Common myeloid progenitor, CD34-positive (primary cell): Measurements from ENCODE around the gene NDUFV1.

Experiments
- CTCF ChIA-PET: fragments of 350-600 bp; sonication (Branson Sonifier 250); formaldehyde crosslinking; loops from one replicate; lab custom pipeline; 2021; ENCODE audit warnings: antibody characterized with exemption; lab: Charles Lee
- POLR2A ChIA-PET: fragments of 350-600 bp; sonication (Branson Sonifier 250); formaldehyde crosslinking; loops from one replicate; lab custom pipeline; 2021; ENCODE audit warnings: antibody characterized with exemption; lab: Charles Lee
- DNase-seq, 3 donors: peaks; one replicate each; pipeline versions ENCODE4 v3.0.0 to v3.0.0-alpha.2; 2013
- H3K27ac ChIP-seq, 2 experiments: 1 replicate in 1 of 2; 2 replicates in 1 of 2; pipeline ENCODE4 v1.7.0; 2013; ENCODE audit warnings: inconsistent platforms in 2 of 2, low read length in 2 of 2, mild to moderate bottlenecking in 2 of 2, low read depth in 1 of 2, moderate library complexity in 1 of 2; ENCODE audit not compliant: severe bottlenecking in 2 of 2, insufficient read depth in 1 of 2, poor library complexity in 1 of 2
- H3K27me3 ChIP-seq, 5 experiments: replicated peaks in 2 of 5; 1 replicate in 3 of 5; 2 replicates in 2 of 5; pipeline versions ENCODE4 v1.6.1 to v1.7.0; 2013; ENCODE audit warnings: low read length in 4 of 5, mild to moderate bottlenecking in 2 of 5, moderate library complexity in 2 of 5, inconsistent platforms in 1 of 5; ENCODE audit not compliant: insufficient read depth in 5 of 5, control insufficient read depth in 4 of 5
- H3K36me3 ChIP-seq, 4 experiments: 1 replicate in 2 of 4; 2 replicates in 2 of 4; pipeline versions ENCODE4 v1.6.1 to v1.7.0; 2013; ENCODE audit warnings: low read length in 3 of 4, control low read depth in 1 of 4, mild to moderate bottlenecking in 1 of 4; ENCODE audit not compliant: control insufficient read depth in 4 of 4, insufficient read depth in 4 of 4
- H3K4me1 ChIP-seq, 4 experiments: 1 replicate in 3 of 4; 2 replicates in 1 of 4; pipeline versions ENCODE4 v1.6.1 to v1.7.1; 2013; ENCODE audit warnings: low read length in 3 of 4, mild to moderate bottlenecking in 3 of 4, control low read depth in 1 of 4, inconsistent platforms in 1 of 4, moderate library complexity in 1 of 4; ENCODE audit not compliant: control insufficient read depth in 4 of 4, insufficient read depth in 4 of 4; ENCODE audit errors: control extremely low read depth in 1 of 4
- H3K4me3 ChIP-seq, 7 experiments: 1 replicate in 4 of 7; 2 replicates in 3 of 7; pipeline versions ENCODE4 v1.5.1 to v1.7.0; 2013; ENCODE audit warnings: mild to moderate bottlenecking in 7 of 7, low read length in 6 of 7, moderate library complexity in 6 of 7, inconsistent platforms in 2 of 7, low read depth in 2 of 7, control low read depth in 1 of 7; ENCODE audit not compliant: insufficient read depth in 4 of 7, control insufficient read depth in 1 of 7; ENCODE audit errors: extremely low read depth in 1 of 7
- H3K9me3 ChIP-seq, 5 experiments: 1 replicate in 4 of 5; 2 replicates in 1 of 5; pipeline versions ENCODE4 v1.6.1 to v1.7.1; 2013; ENCODE audit warnings: low read length in 4 of 5, mild to moderate bottlenecking in 2 of 5, inconsistent platforms in 1 of 5, low read depth in 1 of 5, moderate library complexity in 1 of 5; ENCODE audit not compliant: control insufficient read depth in 4 of 5, insufficient read depth in 2 of 5; ENCODE audit errors: control extremely low read depth in 1 of 5
- WGBS: methylation state at CpG from one replicate; pipeline ENCODE4 v1.1.5; 2013; ENCODE audit not compliant: insufficient coverage; 5-methylcytosine and 5-hydroxymethylcytosine counted together

Gene NDUFV1

GRCh38 chr11:67638535-67639437 is 32.0 kb downstream of the NDUFV1 start:
- WGBS = 95% methylated on average over 23 of the region's 24 CpGs
- Histone ChIP-seq H3K36me3 (no peaks in the 10 kb centered on the region), H3K4me3 (no peak overlapping the region), H3K4me1 (peaks cover 0 to 4% (median 2%) of the 10 kb centered on the region in 4 experiments), H3K9me3 (no peaks in the 10 kb centered on the region), H3K27me3 (no peaks in the 10 kb centered on the region), H3K27ac (no peak overlapping the region)
- DNase-seq = no peak
- POLR2A ChIA-PET = no interaction called here
- CTCF ChIA-PET = interaction anchor here (0.7 to 16.8 kb wide), 8 partner anchors 9 to 63 kb away, joined by 3 to 169 read pairs (median 4); partner anchors contain the start of gene ACY3

- peaks cover 0 to 4% (median 0%) of the 10 kb centered on the region in 5 experiments for H3K9me3 ChIP-seq
- H3K27ac ChIP-seq = no peak within 1 kb of the TSS
- H3K4me3 ChIP-seq = no peak within 1 kb of the TSS
- ChIA-PET POLR2A (no interaction called here), CTCF (interaction anchor here (1.4 to 16.8 kb wide), 6 partner anchors 9 to 26 kb away, joined by 3 to 169 read pairs (median 6); partner anchors contain the start of gene ACY3)
- H3K27me3 ChIP-seq = no peaks in the 10 kb centered on the region
- 98% methylated on average over 15 of the region's 18 CpGs for WGBS
- peaks cover 0 to 4% (median 2%) of the 10 kb centered on the region in 4 experiments for H3K4me1 ChIP-seq
- DNase-seq = no peak
- H3K36me3 ChIP-seq = no peaks in the 10 kb centered on the region
Measured at GRCh38 chr11:67639438-67639859, 32.7 kb downstream of the NDUFV1 start, which contains the start of gene TBX10. TSS of gene TBX10 (minus strand) at chr11:67639763. CDS start at chr11:67639472, 291 bp downstream.

- Histone ChIP-seq H3K36me3 (no peaks in the 10 kb centered on the region), H3K4me1 (peaks cover 0 to 11% (median 4%) of the 10 kb centered on the region in 4 experiments), H3K4me3 (no peak overlapping the region), H3K9me3 (peaks cover 0 to 4% (median 0%) of the 10 kb centered on the region in 5 experiments), H3K27me3 (no peaks in the 10 kb centered on the region), H3K27ac (no peak overlapping the region)
- POLR2A ChIA-PET = no interaction called here
- CTCF ChIA-PET = interaction anchor here (1.2 to 16.8 kb wide), 6 partner anchors 8 to 25 kb away, joined by 3 to 169 read pairs (median 6); partner anchors contain the start of gene ACY3
- DNase-seq = peak; percentile 63 to 74 (median 73)
- 61% methylated on average over 22 of the region's 23 CpGs for WGBS
Measured at GRCh38 chr11:67640021-67640757, 33.5 kb downstream of the NDUFV1 start.

GRCh38 chr11:67640758-67641337 is 34.1 kb downstream of the NDUFV1 start:
- POLR2A ChIA-PET = no interaction called here
- Histone ChIP-seq H3K27ac (no peak overlapping the region), H3K9me3 (peaks cover 0 to 4% (median 0%) of the 10 kb centered on the region in 5 experiments), H3K27me3 (no peaks in the 10 kb centered on the region), H3K4me1 (peaks cover 0 to 18% (median 9%) of the 10 kb centered on the region in 4 experiments), H3K4me3 (no peak overlapping the region), H3K36me3 (no peaks in the 10 kb centered on the region)
- WGBS = 100% methylated on average over 7 of the region's 12 CpGs
- CTCF ChIA-PET = interaction anchor here (1.2 to 16.8 kb wide), 3 partner anchors 7 to 18 kb away, joined by 4 to 169 read pairs (median 7); partner anchors contain the start of gene ACY3
- no peak for DNase-seq

GRCh38 chr11:67641338-67642172 is 34.8 kb downstream of the NDUFV1 start:
- POLR2A ChIA-PET = no interaction called here
- 97% methylated on average over 19 of the region's 28 CpGs for WGBS
- Histone ChIP-seq H3K4me3 (no peak overlapping the region), H3K27me3 (no peaks in the 10 kb centered on the region), H3K36me3 (no peaks in the 10 kb centered on the region), H3K4me1 (peaks cover 0 to 25% (median 16%) of the 10 kb centered on the region in 4 experiments), H3K27ac (no peak overlapping the region), H3K9me3 (peaks cover 0 to 4% (median 0%) of the 10 kb centered on the region in 5 experiments)
- CTCF ChIA-PET = interaction anchor here (1.2 to 16.8 kb wide), 4 partner anchors 6 to 17 kb away, joined by 4 to 169 read pairs (median 54); partner anchors contain the start of gene ACY3
- DNase-seq = no peak
